ENCODE data around the gene TACC2. TPM values are rescaled to one million over a fixed set of nuclear protein-coding genes. Genes with fewer than 3 reads are reported as not detected.

The TACC2 gene
- total and polyA plus RNA-seq, 9 of the 15 experiments (the other 6 are each of a cell fraction or from before 2014, with no cell fraction given): under 0.01 to 0.35 (median 0.03) TPM; not detected in 6

- CTCF ChIA-PET (ENCODE audit: low intra/inter-chr PET ratio): no interaction called here
- no peak for ATAC-seq
These were observed 90.2 kb downstream of the TACC2 start for GRCh38 chr10:122078965-122079795.

GRCh38 chr10:122082616-122083477 is 93.9 kb downstream of the TACC2 start:
- WGBS (ENCODE audit: insufficient coverage, low coverage, missing lambda C conversion rate): 1% methylated on average over 8 of the region's 21 CpGs
- Histone ChIP-seq H3K27me3 (ENCODE audit: control insufficient read depth in 2 of 2, insufficient read depth in 2 of 2, low read length in 2 of 2) (peaks cover 2 to 40% of the 10 kb centered on the region in 2 experiments; a peak in 1 of 5 replicates), H3K27ac (ENCODE audit: extremely low read depth, low read depth, low read length) (no peak overlapping the region), H3K9ac (ENCODE audit: insufficient read depth in 1 of 2, low read depth in 2 of 2, low read length in 2 of 2) (no peak overlapping the region), H3K4me2 (ENCODE audit: insufficient read depth, low read length) (no peak overlapping the region), H3K9me3 (replicated peaks; ENCODE audit: control insufficient read depth, insufficient read depth, low read depth, low read length) (no peaks in the 10 kb centered on the region), H3K79me2 (ENCODE audit: control insufficient read depth, insufficient read depth, low read length) (no peaks in the 10 kb centered on the region), H3K4me3 (no peak overlapping the region), H3K4me1 (replicated peaks in 1 of 2; ENCODE audit: control insufficient read depth in 2 of 2, insufficient read depth in 2 of 2, low read length in 2 of 2) (no peaks in the 10 kb centered on the region), H3K36me3 (ENCODE audit: control insufficient read depth, insufficient read depth, low read length) (no peaks in the 10 kb centered on the region), H2AFZ (ENCODE audit: low read depth, low read length) (no peak overlapping the region), H3K9me1 (ENCODE audit: control insufficient read depth, insufficient read depth, low read length) (no peaks in the 10 kb centered on the region), H4K20me1 (replicated peaks; ENCODE audit: control insufficient read depth, insufficient read depth, low read length) (no peaks in the 10 kb centered on the region)
- in situ Hi-C loops (cut with MboI) (no loop called here), intact Hi-C loops (cut with micrococcal nuclease) (no loop called here)
- DNase-seq (ENCODE audit: extremely low read depth in 1 of 4, low spot score in 3 of 4) (no peak), FAIRE-seq (no peak), ATAC-seq (no peak)
- ChIA-PET CTCF (ENCODE audit: low intra/inter-chr PET ratio) (no interaction called here), POLR2A (interaction anchor here (0.7 kb wide), 1 partner anchor 11 kb away, joined by 3 read pairs; no protein-coding TSS in a partner anchor)
- no TSS peak for BruUV-seq (replicated peaks)
- TF ChIP-seq ZNF174 (CRISPR knock-in tag; IDR thresholded peaks at IDR 0.05): no peak
- no peak for TF ChIP-seq ZNF133 (CRISPR knock-in tag; IDR thresholded peaks at IDR 0.05)
- TF ChIP-seq NFE2L1 (tag; IDR thresholded peaks at IDR 0.05; ENCODE audit: borderline replicate concordance, low read depth): no peak
- no peak for TF ChIP-seq TAF1 (IDR thresholded peaks at IDR 0.05; ENCODE audit: control insufficient read depth, extremely low read depth, insufficient read depth, low read length, severe bottlenecking)
- no peak for TF ChIP-seq PHF8 (IDR thresholded peaks at IDR 0.05; ENCODE audit: borderline replicate concordance, low read length)
- TF ChIP-seq, protein P1, sequence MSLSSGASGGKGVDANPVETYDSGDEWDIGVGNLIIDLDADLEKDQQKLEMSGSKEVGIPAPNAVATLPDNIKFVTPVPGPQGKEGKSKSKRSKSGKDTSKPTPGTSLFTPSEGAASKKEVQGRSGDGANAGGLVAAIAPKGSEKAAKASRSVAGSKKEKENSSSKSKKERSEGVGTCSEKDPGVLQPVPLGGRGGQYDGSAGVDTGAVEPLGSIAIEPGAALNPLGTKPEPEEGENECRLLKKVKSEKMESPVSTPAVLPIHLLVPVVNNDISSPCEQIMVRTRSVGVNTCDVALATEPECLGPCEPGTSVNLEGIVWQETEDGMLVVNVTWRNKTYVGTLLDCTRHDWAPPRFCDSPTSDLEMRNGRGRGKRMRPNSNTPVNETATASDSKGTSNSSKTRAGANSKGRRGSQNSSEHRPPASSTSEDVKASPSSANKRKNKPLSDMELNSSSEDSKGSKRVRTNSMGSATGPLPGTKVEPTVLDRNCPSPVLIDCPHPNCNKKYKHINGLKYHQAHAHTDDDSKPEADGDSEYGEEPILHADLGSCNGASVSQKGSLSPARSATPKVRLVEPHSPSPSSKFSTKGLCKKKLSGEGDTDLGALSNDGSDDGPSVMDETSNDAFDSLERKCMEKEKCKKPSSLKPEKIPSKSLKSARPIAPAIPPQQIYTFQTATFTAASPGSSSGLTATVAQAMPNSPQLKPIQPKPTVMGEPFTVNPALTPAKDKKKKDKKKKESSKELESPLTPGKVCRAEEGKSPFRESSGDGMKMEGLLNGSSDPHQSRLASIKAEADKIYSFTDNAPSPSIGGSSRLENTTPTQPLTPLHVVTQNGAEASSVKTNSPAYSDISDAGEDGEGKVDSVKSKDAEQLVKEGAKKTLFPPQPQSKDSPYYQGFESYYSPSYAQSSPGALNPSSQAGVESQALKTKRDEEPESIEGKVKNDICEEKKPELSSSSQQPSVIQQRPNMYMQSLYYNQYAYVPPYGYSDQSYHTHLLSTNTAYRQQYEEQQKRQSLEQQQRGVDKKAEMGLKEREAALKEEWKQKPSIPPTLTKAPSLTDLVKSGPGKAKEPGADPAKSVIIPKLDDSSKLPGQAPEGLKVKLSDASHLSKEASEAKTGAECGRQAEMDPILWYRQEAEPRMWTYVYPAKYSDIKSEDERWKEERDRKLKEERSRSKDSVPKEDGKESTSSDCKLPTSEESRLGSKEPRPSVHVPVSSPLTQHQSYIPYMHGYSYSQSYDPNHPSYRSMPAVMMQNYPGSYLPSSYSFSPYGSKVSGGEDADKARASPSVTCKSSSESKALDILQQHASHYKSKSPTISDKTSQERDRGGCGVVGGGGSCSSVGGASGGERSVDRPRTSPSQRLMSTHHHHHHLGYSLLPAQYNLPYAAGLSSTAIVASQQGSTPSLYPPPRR (CRISPR knock-in tag; IDR thresholded peaks at IDR 0.05; ENCODE audit: borderline replicate concordance): no peak

More at GRCh38 chr10:122078965-122079795, 90.2 kb downstream of the TACC2 start:
- no peaks in the 10 kb centered on the region for H3K9me1 ChIP-seq (ENCODE audit: control insufficient read depth, insufficient read depth, low read length)
- H3K27ac ChIP-seq (ENCODE audit: extremely low read depth, low read depth, low read length): no peak overlapping the region
- in situ Hi-C loops (cut with MboI) (no loop called here), intact Hi-C loops (cut with micrococcal nuclease) (no loop called here)
- no TSS peak for BruUV-seq (replicated peaks)
- TF ChIP-seq ETV5 (CRISPR knock-in tag; IDR thresholded peaks at IDR 0.05; ENCODE audit: low read depth) (no peak), CBFA2T3 (IDR thresholded peaks at IDR 0.05) (0 out of 2 replicates have a peak, but pooled peaks have one; percentile 3)
- no peak overlapping the region for H3K4me3 ChIP-seq
- no peak overlapping the region for H3K9ac ChIP-seq (ENCODE audit: insufficient read depth in 1 of 2, low read depth in 2 of 2, low read length in 2 of 2)
- no peak overlapping the region for H3K4me2 ChIP-seq (ENCODE audit: insufficient read depth, low read length)
- H4K20me1 ChIP-seq (replicated peaks; ENCODE audit: control insufficient read depth, insufficient read depth, low read length): no peaks in the 10 kb centered on the region
- no peak for DNase-seq (ENCODE audit: extremely low read depth in 1 of 4, low spot score in 3 of 4)
- POLR2A ChIA-PET: no interaction called here
- H3K36me3 ChIP-seq (ENCODE audit: control insufficient read depth, insufficient read depth, low read length): no peaks in the 10 kb centered on the region
- 1% methylated on average over 9 of the region's 13 CpGs for WGBS (ENCODE audit: insufficient coverage, low coverage, missing lambda C conversion rate)
- no peaks in the 10 kb centered on the region for H3K9me3 ChIP-seq (replicated peaks; ENCODE audit: control insufficient read depth, insufficient read depth, low read depth, low read length)
- no peak overlapping the region for H2AFZ ChIP-seq (ENCODE audit: low read depth, low read length)
- H3K27me3 ChIP-seq (ENCODE audit: control insufficient read depth in 2 of 2, insufficient read depth in 2 of 2, low read length in 2 of 2): peaks cover 2 to 31% of the 10 kb centered on the region in 2 experiments; a peak in 1 of 5 replicates
- H3K4me1 ChIP-seq (replicated peaks in 1 of 2; ENCODE audit: control insufficient read depth in 2 of 2, insufficient read depth in 2 of 2, low read length in 2 of 2): no peaks in the 10 kb centered on the region
- H3K79me2 ChIP-seq (ENCODE audit: control insufficient read depth, insufficient read depth, low read length): no peaks in the 10 kb centered on the region
- FAIRE-seq: no peak
